ENCODE results near the gene CACNA1A. TPM values are rescaled to one million over a fixed set of nuclear protein-coding genes. Genes with fewer than 3 reads are reported as not detected.
"Not testable (repeated sequence)": the region's sequence is repeated elsewhere in the genome, so short reads cannot be mapped to it uniquely, and the experiment has no call there.

CACNA1A gene
- total RNA-seq, 2 experiments from 2014 or later, result 0.60 to 0.63 TPM

GRCh38 chr19:13437919-13438618 lies 68.2 kb downstream of the CACNA1A start:
- H3K36me3 Mint-ChIP-seq (ENCODE audit: low read depth), result no peaks in the 10 kb centered on the region
- H3K4me1 Mint-ChIP-seq (ENCODE audit: low read depth), result no peaks in the 10 kb centered on the region
- H3K27ac Mint-ChIP-seq, result no peak overlapping the region
- ATAC-seq (no peak), DNase-seq (no peak)
- ChIA-PET CTCF (interaction anchor here (1.2 kb wide), 1 partner anchor 10 kb away, joined by 3 read pairs; no protein-coding TSS in a partner anchor), POLR2A (no interaction called here)
- H3K4me3 Mint-ChIP-seq, result no peak overlapping the region
- H3K9me3 Mint-ChIP-seq (ENCODE audit: insufficient read depth), result no peaks in the 10 kb centered on the region
- H3K27me3 Mint-ChIP-seq (ENCODE audit: low read depth), result no peaks in the 10 kb centered on the region

DNA sequence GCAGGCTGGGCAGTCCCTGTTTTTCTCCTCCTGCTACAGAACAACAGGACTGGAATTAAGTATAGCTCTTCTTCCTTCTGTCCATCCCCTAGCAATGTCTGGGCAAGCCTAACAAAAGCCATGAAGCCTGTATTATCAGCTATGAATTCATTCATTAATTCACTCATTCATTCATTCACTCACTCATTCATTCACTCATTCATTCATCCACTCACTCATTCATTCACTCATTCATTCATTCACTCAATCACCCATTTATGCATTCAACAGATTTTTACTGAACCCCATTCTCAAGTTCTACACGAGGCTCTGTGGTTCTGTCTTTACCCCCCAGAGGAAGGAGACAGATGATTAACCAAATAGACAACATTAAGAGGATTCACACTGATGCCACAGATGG lies 69.9 kb downstream of the CACNA1A start:
- no peaks in the 10 kb centered on the region for H3K27me3 Mint-ChIP-seq (ENCODE audit: low read depth)
- DNase-seq (no peak), ATAC-seq (no peak)
- POLR2A ChIA-PET, result no interaction called here
- H3K36me3 Mint-ChIP-seq (ENCODE audit: low read depth), result no peaks in the 10 kb centered on the region
- H3K4me3 Mint-ChIP-seq, result no peak overlapping the region
- CTCF ChIA-PET, result no interaction called here
- H3K4me1 Mint-ChIP-seq (ENCODE audit: low read depth), result no peaks in the 10 kb centered on the region
- H3K9me3 Mint-ChIP-seq (ENCODE audit: insufficient read depth), result no peaks in the 10 kb centered on the region
- no peak overlapping the region for H3K27ac Mint-ChIP-seq

DNA sequence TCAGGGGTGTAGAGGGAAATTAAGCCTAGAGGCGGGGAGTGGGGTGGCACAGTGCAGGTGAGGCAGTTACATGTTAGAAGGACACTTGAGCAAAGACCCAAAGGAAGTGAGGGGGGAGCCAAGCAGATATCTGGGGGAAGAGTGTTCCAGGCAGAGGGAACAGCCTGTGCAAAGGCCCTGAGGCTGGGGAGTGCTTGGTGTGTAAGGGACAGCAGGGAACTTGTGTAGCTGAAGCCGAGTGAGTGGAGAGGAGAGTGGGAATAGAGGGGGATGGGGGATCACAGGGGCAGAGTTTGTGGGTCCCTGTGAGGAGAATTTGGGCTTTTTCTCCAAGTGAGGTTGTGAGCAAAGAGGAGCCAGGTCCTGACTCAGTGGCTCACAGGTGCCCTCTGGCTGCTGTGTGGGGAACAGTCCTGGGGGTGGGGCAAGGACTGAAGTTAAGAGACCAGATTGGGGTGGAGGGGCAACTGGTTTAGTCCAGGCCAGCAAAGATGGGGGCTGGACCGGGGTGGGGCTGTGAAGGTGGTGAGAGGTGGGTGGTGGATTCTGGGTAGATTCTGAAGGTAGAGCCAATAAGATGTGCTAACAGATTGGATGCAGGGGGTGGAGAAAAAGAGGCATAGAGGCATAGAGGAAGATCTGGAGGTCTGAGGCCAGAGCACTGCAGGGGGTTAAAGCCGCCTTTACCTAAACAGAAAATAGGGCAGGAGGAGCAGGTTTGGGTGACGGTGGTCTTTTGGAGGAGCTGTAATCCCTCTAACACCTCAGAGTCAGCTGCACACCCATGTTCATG lies 75.3 kb downstream of the CACNA1A start:
- CTCF ChIA-PET, result interaction anchor here (0.7 to 1.8 kb wide), 2 partner anchors 114 to 153 kb away, joined by 3 to 5 read pairs; no protein-coding TSS in a partner anchor
- H3K27ac Mint-ChIP-seq, result no peak overlapping the region
- H3K4me3 Mint-ChIP-seq, result no peak overlapping the region
- POLR2A ChIA-PET, result no interaction called here
- peaks cover 9% of the 10 kb centered on the region for H3K27me3 Mint-ChIP-seq (ENCODE audit: low read depth)
- H3K9me3 Mint-ChIP-seq (ENCODE audit: insufficient read depth), result no peaks in the 10 kb centered on the region
- no peak for ATAC-seq
- H3K36me3 Mint-ChIP-seq (ENCODE audit: low read depth), result no peaks in the 10 kb centered on the region
- peak; percentile 64 for DNase-seq
- no peaks in the 10 kb centered on the region for H3K4me1 Mint-ChIP-seq (ENCODE audit: low read depth)

DNA sequence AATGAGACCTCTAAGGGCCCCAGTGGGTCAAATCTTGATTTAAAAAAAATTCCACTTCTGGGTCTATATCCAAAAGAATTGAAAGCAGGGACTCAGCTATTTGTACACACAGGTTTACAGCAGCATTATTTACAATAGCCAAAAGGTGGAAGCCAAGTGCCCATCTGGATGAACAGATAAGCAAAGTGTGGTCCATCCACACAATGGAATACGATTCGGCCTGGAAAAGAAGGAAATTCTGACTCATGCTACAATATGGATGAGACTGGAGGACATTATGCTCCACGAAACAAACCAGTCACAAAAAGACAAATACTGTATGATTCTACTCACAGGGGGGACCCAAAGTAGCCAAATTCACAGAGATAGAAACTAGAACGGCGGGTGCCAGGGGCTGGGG lies 76.7 kb downstream of the CACNA1A start:
- CTCF ChIA-PET, result interaction anchor here (1.2 to 1.5 kb wide), 3 partner anchors 18 to 152 kb away, joined by 3 to 4 read pairs (median 4); no protein-coding TSS in a partner anchor

GRCh38 chr19:13428352-13428751 lies 77.9 kb downstream of the CACNA1A start:
- ATAC-seq (no peak), DNase-seq (peak; percentile 23)
- CTCF ChIA-PET, result interaction anchor here (1.2 to 1.5 kb wide), 4 partner anchors 10 to 151 kb away, joined by 3 to 4 read pairs (median 4); no protein-coding TSS in a partner anchor
- Mint-ChIP-seq H3K9me3 (ENCODE audit: insufficient read depth) (peaks cover 4% of the 10 kb centered on the region), H3K27me3 (ENCODE audit: low read depth) (peaks cover 9% of the 10 kb centered on the region), H3K36me3 (ENCODE audit: low read depth) (no peaks in the 10 kb centered on the region), H3K4me3 (no peak overlapping the region), H3K27ac (no peak overlapping the region), H3K4me1 (ENCODE audit: low read depth) (no peaks in the 10 kb centered on the region)
- POLR2A ChIA-PET, result no interaction called here

More for the DNA sequence above, 76.7 kb downstream of the CACNA1A start:
- no peaks in the 10 kb centered on the region for H3K9me3 Mint-ChIP-seq (ENCODE audit: insufficient read depth)
- H3K4me3 Mint-ChIP-seq, result no peak overlapping the region
- POLR2A ChIA-PET, result no interaction called here
- H3K4me1 Mint-ChIP-seq (ENCODE audit: low read depth), result no peaks in the 10 kb centered on the region
- DNase-seq (no peak), ATAC-seq (no peak)
- no peaks in the 10 kb centered on the region for H3K36me3 Mint-ChIP-seq (ENCODE audit: low read depth)
- H3K27me3 Mint-ChIP-seq (ENCODE audit: low read depth), result peaks cover 9% of the 10 kb centered on the region
- H3K27ac Mint-ChIP-seq, result no peak overlapping the region

GRCh38 chr19:13427273-13428051 lies 78.8 kb downstream of the CACNA1A start:
- ATAC-seq, result no peak
- no peak overlapping the region for H3K27ac Mint-ChIP-seq
- no peak for DNase-seq
- no peak overlapping the region for H3K4me3 Mint-ChIP-seq
- POLR2A ChIA-PET, result no interaction called here
- CTCF ChIA-PET, result interaction anchor here (1.2 kb wide), 1 partner anchor 11 kb away, joined by 3 read pairs; no protein-coding TSS in a partner anchor
- H3K36me3 Mint-ChIP-seq (ENCODE audit: low read depth), result no peaks in the 10 kb centered on the region
- peaks cover 4% of the 10 kb centered on the region for H3K9me3 Mint-ChIP-seq (ENCODE audit: insufficient read depth)
- peaks cover 9% of the 10 kb centered on the region for H3K27me3 Mint-ChIP-seq (ENCODE audit: low read depth)
- no peaks in the 10 kb centered on the region for H3K4me1 Mint-ChIP-seq (ENCODE audit: low read depth)

- CTCF ChIA-PET; H3K4me1 Mint-ChIP-seq (ENCODE audit: low read depth); ATAC-seq; H3K27ac Mint-ChIP-seq; POLR2A ChIA-PET; H3K36me3 Mint-ChIP-seq (ENCODE audit: low read depth); DNase-seq; H3K27me3 Mint-ChIP-seq (ENCODE audit: low read depth); H3K4me3 Mint-ChIP-seq: not testable (repeated sequence)
- peaks cover 10% of the 10 kb centered on the region for H3K9me3 Mint-ChIP-seq (ENCODE audit: insufficient read depth)
Measured at GRCh38 chr19:13425875-13426274, 80.4 kb downstream of the CACNA1A start.

DNA sequence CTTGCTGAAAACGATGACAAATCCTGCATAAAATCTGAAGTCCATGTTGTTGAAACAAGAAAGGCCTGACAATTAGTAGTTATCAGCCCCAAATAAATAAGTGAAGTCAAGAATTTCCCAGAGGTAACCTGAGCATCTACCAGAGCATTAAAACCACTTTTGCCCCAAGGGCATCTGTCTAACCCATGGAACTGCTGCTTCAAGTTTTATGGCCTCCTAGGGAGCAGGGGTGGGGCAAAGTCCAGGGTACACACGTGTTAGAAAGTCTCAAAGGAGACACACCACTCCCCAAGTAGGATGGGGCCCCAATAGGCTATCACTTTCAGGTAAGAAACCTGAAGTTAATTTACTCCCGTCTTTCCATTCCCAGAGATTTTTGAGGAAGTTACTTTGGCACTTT lies 81.1 kb downstream of the CACNA1A start:
- POLR2A ChIA-PET, result no interaction called here
- Mint-ChIP-seq H3K36me3 (ENCODE audit: low read depth) (no peaks in the 10 kb centered on the region), H3K27ac (no peak overlapping the region)

DNA sequence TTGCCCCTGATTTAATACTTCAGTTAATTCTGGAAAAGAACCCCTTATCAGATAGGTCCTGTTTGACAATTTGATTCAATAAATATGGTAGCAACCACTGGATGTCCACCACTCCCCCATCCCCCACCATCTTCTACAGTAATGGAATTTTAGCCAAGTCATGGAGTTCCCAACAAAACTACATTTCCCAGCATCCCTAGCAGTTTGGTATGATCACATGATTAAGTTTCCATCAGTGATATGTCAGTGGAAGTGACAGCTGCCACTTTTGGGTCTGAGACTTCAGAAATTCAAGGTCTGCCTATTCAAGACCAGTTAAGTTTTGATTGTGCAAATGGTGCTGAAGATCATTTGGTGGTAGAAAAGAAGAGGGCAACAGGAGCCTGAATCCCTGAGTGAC lies 85.5 kb downstream of the CACNA1A start:
- H3K36me3 Mint-ChIP-seq (ENCODE audit: low read depth), result no peaks in the 10 kb centered on the region
- DNase-seq (no peak), ATAC-seq (no peak)
- no peak overlapping the region for H3K27ac Mint-ChIP-seq
- ChIA-PET CTCF (no interaction called here), POLR2A (no interaction called here)
- no peaks in the 10 kb centered on the region for H3K27me3 Mint-ChIP-seq (ENCODE audit: low read depth)
- no peak overlapping the region for H3K4me3 Mint-ChIP-seq
- peaks cover 10% of the 10 kb centered on the region for H3K9me3 Mint-ChIP-seq (ENCODE audit: insufficient read depth)
- H3K4me1 Mint-ChIP-seq (ENCODE audit: low read depth), result no peaks in the 10 kb centered on the region

More for the DNA sequence above, 81.1 kb downstream of the CACNA1A start:
- no peak overlapping the region for H3K4me3 Mint-ChIP-seq
- no peaks in the 10 kb centered on the region for H3K4me1 Mint-ChIP-seq (ENCODE audit: low read depth)
- ATAC-seq (no peak), DNase-seq (no peak)
- H3K27me3 Mint-ChIP-seq (ENCODE audit: low read depth), result peaks cover 6% of the 10 kb centered on the region
- CTCF ChIA-PET, result no interaction called here
- peaks cover 10% of the 10 kb centered on the region for H3K9me3 Mint-ChIP-seq (ENCODE audit: insufficient read depth)

- peaks cover 6% of the 10 kb centered on the region for H3K9me3 Mint-ChIP-seq (ENCODE audit: insufficient read depth)
- no peaks in the 10 kb centered on the region for H3K4me1 Mint-ChIP-seq (ENCODE audit: low read depth)
- H3K27me3 Mint-ChIP-seq (ENCODE audit: low read depth), result no peaks in the 10 kb centered on the region
- ATAC-seq, result no peak
- ChIA-PET CTCF (no interaction called here), POLR2A (no interaction called here)
- H3K36me3 Mint-ChIP-seq (ENCODE audit: low read depth), result no peaks in the 10 kb centered on the region
- no peak overlapping the region for H3K27ac Mint-ChIP-seq
- no peak for DNase-seq
- H3K4me3 Mint-ChIP-seq, result no peak overlapping the region
Measured at GRCh38 chr19:13417054-13417453, 89.2 kb downstream of the CACNA1A start.

DNA sequence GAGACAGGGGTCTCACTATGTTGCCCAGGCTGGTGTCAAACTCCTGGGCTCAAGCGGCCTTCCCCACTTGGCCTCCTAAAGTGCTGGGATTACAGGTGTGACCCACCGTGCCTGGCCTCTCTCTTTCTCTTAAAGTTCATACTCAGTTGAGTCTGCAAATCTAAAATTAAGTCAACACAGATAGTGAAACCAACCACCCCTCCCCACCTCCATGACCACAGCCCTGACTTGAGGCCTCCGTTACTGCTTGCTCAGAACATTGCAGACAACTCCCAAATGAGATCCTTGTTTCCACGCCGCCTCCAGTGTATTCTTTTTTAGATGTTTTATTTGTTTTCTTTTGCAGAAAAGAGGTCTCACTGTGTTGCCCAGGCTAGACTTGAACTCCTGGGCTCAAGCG lies 94.4 kb downstream of the CACNA1A start:
- ATAC-seq (no peak), DNase-seq (no peak)
- no peaks in the 10 kb centered on the region for H3K36me3 Mint-ChIP-seq (ENCODE audit: low read depth)
- ChIA-PET CTCF (interaction anchor here (1.6 kb wide), 1 partner anchor 17 kb away, joined by 3 read pairs; no protein-coding TSS in a partner anchor), POLR2A (no interaction called here)
- no peaks in the 10 kb centered on the region for H3K27me3 Mint-ChIP-seq (ENCODE audit: low read depth)
- no peak overlapping the region for H3K4me3 Mint-ChIP-seq
- H3K9me3 Mint-ChIP-seq (ENCODE audit: insufficient read depth), result no peaks in the 10 kb centered on the region
- no peak overlapping the region for H3K27ac Mint-ChIP-seq
- H3K4me1 Mint-ChIP-seq (ENCODE audit: low read depth), result no peaks in the 10 kb centered on the region
